ENCODE results near the gene ABCC1. TPM values are rescaled to one million over a fixed set of nuclear protein-coding genes. Genes with fewer than 3 reads are reported as not detected.
"Not testable (repeated sequence)": the region's sequence is repeated elsewhere in the genome, so short reads cannot be mapped to it uniquely, and the experiment has no call there.

Gene ABCC1
- total and polyA plus RNA-seq, 2 of the 4 experiments (the other 2 are of a cell fraction), result 39.4 to 66.0 TPM

DNA sequence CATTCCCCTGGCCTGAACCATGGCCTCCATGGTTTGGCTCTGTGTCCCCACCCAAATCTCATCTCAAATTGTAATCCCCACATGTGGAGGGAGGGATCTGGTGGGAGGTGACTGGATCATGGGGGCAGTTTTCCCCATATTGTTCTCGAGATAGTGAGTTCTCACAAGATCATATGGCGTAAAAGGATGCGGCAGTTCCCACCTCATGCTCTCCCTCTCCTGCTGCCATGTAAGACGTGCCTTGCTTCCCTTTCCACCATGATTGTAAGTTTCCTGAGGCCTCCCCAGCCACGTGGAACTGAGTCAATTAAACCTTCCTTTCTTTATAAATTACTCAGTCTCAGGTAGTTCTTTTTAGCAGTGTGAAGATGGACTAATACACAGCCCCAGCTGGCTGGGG is 212.4 kb downstream of the ABCC1 start:
- H2AK9ac ChIP-seq (replicated peaks; ENCODE audit: low read depth, low read length, poor library complexity); H3K27ac ChIP-seq (ENCODE audit: insufficient read depth, low read length); in situ Hi-C loops (cut with MboI; ENCODE audit: low sequenced_read_pairs); DNase-seq; H4K5ac ChIP-seq (ENCODE audit: low read depth, low read length); BruUV-seq (replicated peaks); dilution Hi-C loops (cut with HindIII; ENCODE audit: low sequenced_read_pairs, unreplicated experiment); H3K14ac ChIP-seq (replicated peaks; ENCODE audit: low read depth, low read length); POLR2A ChIA-PET (ENCODE audit: unreplicated experiment); H3K4me3 ChIP-seq (ENCODE audit: insufficient read depth, low read depth, low read length); H3K4ac ChIP-seq (ENCODE audit: low read depth, low read length); H2AK5ac ChIP-seq (ENCODE audit: low read depth, low read length); H3K36me3 ChIP-seq (ENCODE audit: control insufficient read depth, insufficient read depth, low read length); H2BK120ac ChIP-seq (ENCODE audit: low read depth, low read length); H3K56ac ChIP-seq (ENCODE audit: extremely low read depth, insufficient read depth, low read length); H4K20me1 ChIP-seq (ENCODE audit: insufficient read depth, low read length); H3K23ac ChIP-seq (ENCODE audit: low read depth, low read length); H3K18ac ChIP-seq (ENCODE audit: low read depth, low read length); H3K9me1 ChIP-seq (ENCODE audit: insufficient read depth, low read length); ATAC-seq (ENCODE audit: low read depth); H2BK20ac ChIP-seq (ENCODE audit: low read depth, low read length); H4K91ac ChIP-seq (ENCODE audit: insufficient read depth, low read depth, low read length); H4K8ac ChIP-seq (ENCODE audit: low read depth in 2 of 2, low read length in 2 of 2); H3K27me3 ChIP-seq (ENCODE audit: control insufficient read depth, insufficient read depth, low read length); CTCF ChIA-PET; H2BK5ac ChIP-seq (ENCODE audit: low read depth, low read length, poor library complexity, severe bottlenecking); H2AFZ ChIP-seq (replicated peaks; ENCODE audit: low read length, poor library complexity); H3K4me2 ChIP-seq (ENCODE audit: low read depth, low read length); H3K79me1 ChIP-seq (ENCODE audit: low read depth in 1 of 2, low read length in 2 of 2); intact Hi-C loops (cut with micrococcal nuclease); H2BK15ac ChIP-seq (ENCODE audit: low read depth, low read length); H3K4me1 ChIP-seq (ENCODE audit: control insufficient read depth, insufficient read depth, low read length); H3K9ac ChIP-seq (ENCODE audit: low read depth, low read length): not testable (repeated sequence)
- no CpG with 5 or more reads among the region's 5 CpGs for WGBS, 2 experiments (ENCODE audit: extremely low coverage in 2 of 2, insufficient read length in 1 of 2)
- peaks cover 17% of the 10 kb centered on the region for H3K9me3 ChIP-seq (ENCODE audit: control insufficient read depth, insufficient read depth, low read length)

Measured in IMR-90 (cell line).